Right lung (tissue), 5 donors: ENCODE data around the gene ATXN1. TPM values are rescaled to one million over a fixed set of nuclear protein-coding genes. Genes with fewer than 3 reads are reported as not detected.
"Not testable (repeated sequence)": the region's sequence is repeated elsewhere in the genome, so short reads cannot be mapped to it uniquely, and the experiment has no call there.

Source experiments
- DNase-seq, 2 donors: peaks; one replicate each; pipeline ENCODE4 v3.0.0-alpha.2; 2013
- polyA plus RNA-seq, 5 donors: library from polyadenylated mRNA; unstranded; fragments of 120-200 nt; gene quantifications; one replicate each; pipeline versions ENCODE4 v1.2.1 to v1.2.3, GENCODE V29; 2013; ENCODE audit warnings: inconsistent platforms in 1 of 5, low replicate concordance in 1 of 5; ENCODE audit not compliant: insufficient read length in 5 of 5, insufficient read depth in 1 of 5

The ATXN1 gene
- polyA plus RNA-seq, 5 donors: 17.6 to 28.3 (median 25.1) TPM

DNA sequence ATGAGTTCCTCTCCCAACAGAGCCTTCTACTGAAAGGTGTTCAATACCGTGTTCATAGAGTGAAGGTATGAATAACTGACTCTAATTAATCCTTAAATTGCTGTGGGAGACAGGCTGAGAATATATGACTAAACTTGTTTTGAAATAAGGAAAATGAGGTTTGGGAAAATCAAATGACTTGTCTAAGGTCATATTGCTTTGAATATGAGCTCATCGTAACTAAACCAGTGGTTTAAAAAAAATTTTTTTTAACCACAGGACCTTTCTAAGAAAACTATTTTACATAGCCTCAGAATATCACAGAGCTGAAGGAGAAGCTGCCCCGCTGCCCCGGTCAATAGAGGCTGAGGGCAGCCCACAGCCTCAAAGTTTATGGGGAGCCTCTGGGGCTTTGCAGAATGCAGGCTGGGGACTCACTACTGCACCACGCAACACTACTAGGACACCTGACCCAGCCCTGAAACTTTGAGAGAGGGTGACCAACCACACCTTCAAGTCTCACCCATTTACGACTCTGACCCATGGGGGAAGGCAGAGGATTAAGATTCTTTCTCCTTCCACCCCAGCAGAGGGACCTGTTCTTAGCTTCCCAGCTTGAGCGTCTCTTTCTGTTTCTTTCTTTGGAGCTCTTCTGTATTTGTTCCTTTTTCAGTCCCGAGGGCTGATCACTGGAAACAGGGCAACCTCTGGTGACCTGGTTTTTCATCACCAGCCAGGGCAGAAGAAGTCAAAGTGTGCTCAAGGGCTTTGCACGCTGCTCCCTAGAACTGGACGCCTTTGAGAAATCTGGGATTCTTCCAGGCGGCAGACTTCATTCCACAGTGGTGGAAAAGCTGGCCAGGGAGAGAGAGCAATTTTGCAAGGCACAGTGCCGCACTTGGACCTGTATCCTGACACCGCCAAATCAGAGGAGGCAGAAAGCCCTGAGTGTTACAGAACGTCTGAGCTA is 220.2 kb downstream of the ATXN1 start:
- DNase-seq: no peak

DNA sequence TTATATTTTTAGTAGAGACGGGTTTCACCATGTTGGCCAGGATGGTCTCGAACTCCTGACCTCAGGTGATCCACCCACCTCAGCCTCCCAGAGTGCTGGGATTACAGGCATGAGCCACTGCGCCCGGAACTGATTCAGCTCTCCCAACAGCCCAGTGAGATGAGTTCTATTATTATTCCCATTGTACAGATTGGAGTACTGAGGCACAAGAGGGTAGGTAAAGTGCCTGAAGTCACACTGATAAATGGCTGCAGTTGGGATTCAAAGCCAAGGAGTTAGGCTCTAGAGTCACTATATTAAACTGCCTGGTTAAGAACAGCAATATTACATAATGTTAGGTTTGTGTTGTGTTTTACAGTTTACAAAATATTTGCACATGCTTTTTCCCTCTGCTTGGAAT is 220.9 kb downstream of the ATXN1 start:
- DNase-seq: not testable (repeated sequence)

DNA sequence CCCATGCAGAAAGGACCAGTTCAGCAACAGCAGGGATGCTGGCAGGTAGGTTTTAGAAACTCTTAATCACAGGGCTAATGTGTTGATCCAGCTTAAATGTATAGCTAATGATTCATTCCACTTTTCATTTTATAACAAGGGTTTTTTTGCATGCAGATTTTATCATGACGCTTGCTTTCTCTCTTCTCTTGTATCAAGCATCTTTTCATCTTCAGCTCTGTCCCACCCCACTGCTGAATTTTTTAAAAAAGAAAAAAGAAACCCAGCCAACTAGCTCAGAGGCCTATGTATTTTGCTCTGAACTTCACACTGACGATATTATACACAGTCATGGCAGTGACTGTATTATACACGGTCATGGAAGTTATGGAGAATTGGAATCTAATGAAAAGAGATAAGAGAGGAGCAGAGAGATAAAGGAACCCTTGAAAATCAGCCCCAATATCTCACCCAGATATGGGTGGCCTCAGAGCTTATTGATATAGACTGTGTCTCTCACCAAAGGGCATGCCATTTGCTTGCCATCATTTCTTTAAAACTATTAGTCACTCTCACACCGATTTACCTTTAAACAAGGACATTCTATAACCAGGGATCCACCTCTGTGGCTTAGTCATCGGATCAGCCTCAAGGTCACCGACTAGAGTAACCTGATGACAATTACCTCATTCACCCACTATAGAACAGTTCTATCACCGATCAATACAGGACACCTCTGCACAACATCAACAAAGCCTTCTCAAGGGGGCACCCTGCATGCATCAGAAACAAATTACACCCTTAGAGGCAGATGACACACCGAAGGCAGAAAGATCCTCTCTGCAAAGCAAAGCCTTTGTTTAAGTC is 222.0 kb downstream of the ATXN1 start:
- DNase-seq: no peak

DNA sequence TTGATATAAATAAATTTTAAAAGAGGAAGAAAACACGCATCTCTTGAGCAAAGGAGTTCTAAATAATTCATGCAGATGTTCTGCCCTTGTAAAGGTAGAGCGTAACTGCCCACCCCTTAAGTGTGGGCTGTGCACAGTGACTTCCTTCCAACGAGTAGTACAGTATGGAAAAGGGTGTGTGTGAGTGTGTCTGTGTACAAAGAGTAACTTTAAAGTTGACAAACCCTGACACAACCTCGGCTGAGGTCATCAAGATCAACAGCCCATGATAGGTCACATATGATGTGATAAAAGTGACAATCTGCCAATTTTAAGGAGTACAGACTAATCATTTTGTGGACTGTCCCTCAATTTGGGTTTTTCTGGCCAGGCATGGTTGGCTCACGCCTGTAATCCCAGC is 225.7 kb downstream of the ATXN1 start:
- DNase-seq: no peak

DNA sequence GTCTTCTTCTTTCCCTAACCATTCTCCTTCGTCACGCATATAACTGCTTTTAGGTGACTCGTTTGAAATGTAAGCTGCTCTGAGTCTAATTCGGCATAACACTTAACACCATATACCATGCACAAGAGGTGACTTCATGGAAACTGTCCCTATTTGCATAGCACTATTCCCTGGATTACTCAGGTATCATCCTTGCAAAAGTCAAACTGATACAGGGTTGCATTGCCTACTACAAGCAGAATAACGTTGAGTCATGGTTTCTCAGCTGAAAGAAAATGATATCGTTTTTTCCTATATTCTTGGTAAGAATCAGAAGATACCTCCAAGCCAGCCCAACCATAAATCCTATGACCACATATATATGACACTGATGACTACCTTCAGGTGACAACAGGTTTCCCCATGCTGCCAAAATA is 227.5 kb downstream of the ATXN1 start:
- DNase-seq: no peak

DNA sequence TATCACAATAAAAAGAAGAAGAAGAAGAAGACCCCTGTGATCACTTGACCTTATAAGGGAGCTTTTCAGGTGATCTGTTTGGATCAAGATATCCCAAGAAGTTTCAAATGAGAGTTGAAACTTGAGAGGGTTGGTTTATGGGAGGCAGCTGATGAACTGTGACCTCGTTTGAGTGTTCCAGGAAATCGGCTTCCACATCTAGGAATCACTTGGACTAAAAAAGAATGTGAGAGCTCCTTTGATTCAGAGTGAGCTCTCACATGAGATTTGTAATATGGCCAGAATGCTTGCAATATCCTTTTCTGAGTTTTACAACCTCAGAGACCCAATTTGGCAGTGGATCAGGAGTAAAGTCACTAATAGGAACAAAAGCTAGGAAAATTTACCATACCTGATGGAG is 228.1 kb downstream of the ATXN1 start:
- DNase-seq: no peak

DNA sequence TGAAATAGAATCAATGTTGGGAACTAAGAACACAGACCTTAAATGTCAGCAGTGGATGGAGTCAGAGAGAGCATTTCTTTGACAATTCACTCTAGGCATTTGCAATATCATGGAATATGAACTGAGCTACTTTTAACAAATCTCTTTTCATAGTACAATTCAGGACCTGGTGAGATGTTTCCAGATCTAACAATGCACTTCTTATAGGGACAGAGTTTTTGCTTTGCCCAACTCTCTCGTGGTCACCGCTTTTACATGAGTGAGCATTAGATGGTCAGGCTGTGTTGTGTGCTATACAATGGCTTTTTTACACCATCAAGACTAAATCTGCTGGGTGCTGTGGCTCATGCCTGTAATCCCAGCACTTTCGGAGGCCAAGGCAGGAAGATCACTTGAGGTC is 233.6 kb downstream of the ATXN1 start:
- DNase-seq: no peak

DNA sequence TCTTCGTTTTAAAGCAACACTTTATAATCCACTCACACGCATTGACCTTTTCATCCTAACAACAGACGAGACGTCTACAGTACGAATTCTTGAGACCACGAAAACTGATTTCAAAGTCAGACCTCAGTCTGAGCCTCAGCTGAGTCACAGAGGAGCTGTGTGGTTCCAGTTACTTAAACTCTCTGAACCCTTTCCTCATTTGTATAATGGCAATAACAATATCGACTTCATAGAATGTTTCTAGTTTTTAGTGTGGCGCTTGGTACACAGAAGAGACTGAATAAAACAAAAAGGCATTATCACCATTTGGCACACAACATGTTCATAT is 236.9 kb downstream of the ATXN1 start:
- DNase-seq: no peak

DNA sequence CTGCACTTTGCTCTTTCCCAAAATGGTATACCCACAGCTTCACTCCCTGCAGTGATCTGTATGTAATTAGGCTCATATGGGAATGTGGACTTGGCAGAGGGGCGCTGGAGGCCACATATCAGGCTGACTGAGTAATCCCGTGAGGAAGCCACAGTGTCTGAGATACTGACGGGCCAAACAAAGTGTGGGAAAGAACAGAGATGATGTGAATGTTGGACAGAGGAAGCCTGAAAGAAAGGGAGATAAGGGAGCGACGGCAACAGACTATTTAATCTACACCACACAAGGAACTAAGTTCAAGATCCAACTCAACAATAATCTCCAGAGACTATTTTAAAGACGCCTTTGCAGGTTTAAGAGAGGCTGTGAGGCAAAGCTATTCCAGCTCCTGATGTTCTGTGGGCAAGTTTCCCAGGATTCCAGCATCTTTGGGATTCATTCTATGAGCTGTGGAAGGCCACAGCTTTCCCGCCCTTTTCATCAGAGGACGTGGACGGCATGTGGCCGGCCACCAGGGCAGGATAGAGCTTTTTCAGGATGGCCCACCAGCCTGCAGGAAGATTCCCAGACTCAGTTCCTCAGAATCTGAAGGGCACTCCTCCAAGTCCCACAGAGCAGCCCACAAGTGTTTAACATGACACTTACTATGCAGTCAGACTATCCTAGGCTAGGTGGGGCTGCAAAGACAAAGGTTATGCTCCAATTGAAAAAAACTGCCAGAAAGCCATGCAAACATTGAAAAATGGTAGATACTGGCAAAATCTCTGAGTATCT is 237.5 kb downstream of the ATXN1 start:
- no peak for DNase-seq

DNA sequence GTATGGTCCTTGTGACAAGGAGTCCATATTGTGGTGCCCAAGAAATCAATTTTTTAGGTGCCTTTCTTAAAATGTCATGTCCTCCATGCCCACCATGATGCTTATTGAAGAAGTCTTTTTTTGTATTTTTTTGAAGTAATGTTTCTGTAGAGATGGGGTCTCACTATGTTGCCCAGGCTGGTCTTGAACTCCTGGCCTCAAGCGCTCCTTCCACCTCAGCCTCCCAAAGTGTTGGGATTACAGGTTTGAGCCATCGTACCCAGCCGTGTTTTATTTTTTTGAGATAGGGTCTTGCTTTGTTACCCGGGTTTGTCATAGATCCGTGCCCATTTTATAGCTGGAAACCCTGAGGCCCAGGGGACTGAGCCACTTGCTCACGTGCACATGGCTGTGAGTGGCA is 238.3 kb downstream of the ATXN1 start:
- no peak for DNase-seq

DNA sequence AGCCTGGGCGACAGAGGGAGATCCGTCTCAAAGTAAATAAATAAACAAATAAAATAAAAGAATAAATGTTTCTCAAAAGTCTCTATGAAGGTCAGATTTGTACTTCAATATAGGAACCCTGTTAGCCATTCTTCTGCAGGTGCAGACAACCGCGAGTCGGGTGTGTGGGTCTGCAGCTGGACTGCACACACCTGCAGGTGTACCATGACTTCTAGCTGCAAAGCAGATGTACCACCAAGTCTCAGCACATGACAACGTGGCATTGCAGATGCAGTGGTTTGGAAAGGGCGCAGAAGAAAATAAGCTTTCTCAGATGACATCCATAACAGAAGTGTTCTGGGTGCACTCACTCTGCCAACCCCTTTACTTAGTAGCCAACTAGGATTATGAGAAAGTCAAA is 239.7 kb downstream of the ATXN1 start:
- DNase-seq: no peak

DNA sequence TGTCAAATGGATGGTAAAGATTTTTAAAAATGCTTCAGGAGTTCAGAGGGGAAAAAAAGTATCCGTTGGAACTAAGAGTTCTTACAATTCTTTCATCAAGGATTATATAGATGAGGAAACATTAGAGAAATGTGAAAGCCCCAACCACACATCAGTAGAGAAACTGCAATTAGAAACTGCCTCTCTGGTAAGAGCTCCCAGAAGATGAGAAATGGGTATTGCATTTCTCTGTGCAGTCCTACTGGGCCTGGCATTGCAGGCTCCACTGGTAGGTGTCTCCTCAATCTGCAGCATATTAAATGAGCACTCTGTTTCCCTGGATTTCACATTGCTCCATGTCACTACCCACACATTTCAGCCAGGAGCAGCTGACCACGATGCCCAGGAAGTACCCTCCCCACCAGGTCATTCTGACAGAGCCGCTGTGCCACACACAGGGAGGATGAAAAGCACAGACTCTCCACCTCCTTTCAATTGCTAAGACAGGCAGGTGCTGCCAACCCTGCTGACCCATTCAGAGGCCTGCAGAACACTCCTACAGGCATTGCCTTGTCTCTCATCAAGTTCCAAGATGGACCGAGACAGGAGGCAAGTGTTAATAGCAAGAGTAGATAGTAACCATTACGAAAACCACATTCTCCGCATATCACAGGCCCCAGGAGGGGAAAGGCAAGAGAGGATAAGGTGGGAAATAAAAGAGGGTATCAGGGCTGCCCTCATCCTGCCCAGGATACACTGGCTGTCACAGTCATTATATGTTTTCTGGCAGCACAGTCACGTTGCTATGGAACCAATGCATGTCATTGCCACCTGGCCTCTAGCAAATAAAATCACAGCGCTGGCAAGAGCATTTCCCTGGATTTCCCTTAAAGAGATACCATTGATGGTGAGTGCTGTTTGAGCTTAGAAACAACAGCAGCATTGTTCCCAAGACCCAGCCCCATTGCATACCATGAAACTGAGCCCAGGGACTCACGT is 241.7 kb downstream of the ATXN1 start:
- DNase-seq: no peak

DNA sequence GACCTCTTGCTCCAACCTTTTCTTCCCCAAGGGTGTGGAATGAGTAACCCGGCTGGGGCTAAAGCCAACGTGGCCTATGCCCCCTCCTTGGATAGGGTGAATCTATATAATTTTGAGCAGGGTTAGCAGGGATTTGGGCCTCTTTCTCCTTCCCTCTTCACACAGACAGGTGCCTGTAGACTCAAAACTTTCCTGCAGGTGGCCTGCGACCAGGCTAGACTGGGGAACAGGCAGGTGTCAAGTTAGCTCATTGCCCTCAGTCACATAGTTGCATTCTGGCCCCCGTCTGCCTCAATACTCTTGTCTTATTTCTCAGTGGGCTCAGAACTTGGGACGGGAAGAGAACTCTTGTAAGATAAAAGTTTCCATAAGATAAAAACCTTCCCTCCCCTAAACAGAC is 243.0 kb downstream of the ATXN1 start:
- DNase-seq: no peak

DNA sequence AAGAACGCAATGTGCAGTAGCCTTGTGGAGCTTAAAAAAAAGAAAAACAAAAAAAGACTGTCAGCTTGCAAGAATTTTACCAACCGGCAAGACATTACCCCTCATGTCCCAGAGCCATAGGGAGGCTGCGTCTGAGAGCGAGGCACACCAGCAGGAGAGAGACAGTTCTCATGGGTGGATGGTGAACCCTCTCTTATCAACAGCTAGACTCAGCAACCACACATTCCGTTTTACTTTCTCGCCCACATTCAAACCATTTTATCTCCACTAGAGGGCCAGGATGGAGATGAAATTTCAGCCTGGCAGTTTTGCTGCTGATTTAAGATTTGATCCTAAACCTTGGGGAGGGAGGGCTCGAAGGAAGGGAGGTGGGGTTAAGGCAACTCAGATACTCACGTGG is 247.0 kb downstream of the ATXN1 start:
- no peak for DNase-seq

DNA sequence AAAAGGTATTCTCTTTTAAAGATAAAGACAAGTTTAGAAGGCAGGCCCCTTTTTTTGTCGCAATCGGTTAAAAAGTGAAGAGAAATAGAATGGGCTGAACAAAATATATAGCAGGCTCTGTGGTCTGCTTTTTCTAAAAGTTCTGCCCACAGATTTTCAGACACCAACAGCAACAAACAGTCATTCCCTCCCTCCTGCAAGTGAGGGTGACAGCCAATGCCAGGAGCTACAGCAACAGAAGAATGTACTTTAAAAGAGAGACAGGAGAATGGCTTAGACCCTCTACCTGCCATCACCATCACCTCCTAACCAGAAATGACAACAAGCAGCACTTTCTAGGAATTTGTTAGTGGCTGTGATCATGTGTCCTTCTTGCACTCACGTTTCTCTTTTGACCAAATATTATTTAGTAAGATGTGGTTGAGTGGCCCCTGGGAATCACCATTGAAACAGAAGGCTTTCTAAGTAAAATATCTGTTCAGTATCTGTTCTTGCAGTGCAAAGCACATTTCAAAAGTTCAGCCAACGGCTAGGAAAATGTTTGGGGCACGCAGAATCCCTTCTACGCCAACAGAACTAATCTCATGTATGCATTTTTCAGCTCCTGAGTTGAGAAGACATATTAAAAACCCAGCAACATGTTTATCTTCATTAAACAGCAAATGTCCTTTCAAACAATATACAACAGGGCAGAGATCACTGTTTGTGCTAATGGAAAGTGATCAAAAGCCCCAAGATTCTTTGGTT is 248.5 kb downstream of the ATXN1 start:
- DNase-seq: no peak

DNA sequence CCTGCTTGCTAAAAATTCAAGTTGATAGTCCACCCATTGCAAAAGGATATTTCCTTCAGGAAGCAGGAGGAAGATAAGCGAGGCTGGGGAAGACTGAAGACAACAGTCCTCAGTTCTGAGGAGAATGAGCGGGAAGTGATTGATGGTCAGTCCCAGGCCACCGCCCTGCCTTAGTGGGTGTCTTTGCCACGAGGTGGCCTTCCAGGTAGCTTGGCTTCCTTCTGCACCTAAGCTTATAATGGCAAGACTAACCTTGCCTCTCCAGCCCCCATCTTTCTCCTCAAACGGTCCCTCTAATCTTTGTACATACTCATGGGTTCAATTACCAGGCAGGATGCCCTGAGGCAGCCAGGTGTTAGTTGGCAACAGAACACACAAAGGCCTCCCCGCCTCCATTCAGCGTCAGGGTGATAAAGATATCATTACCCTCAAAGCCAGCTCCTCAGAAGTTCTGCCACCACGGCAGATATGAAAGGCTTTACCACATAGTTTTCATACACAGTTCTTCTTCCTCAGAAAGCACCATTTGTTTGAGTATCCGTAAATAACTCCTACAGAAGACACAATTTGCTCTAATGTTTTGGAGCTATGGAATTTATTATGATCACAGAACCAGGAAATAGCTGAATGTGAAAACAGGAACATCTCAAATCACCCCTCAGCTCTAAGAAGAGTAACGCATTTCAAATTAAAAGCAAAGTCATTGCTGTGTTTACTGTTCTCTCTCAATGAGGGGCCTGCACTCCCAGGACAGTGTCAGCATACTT is 249.4 kb downstream of the ATXN1 start:
- no peak for DNase-seq

DNA sequence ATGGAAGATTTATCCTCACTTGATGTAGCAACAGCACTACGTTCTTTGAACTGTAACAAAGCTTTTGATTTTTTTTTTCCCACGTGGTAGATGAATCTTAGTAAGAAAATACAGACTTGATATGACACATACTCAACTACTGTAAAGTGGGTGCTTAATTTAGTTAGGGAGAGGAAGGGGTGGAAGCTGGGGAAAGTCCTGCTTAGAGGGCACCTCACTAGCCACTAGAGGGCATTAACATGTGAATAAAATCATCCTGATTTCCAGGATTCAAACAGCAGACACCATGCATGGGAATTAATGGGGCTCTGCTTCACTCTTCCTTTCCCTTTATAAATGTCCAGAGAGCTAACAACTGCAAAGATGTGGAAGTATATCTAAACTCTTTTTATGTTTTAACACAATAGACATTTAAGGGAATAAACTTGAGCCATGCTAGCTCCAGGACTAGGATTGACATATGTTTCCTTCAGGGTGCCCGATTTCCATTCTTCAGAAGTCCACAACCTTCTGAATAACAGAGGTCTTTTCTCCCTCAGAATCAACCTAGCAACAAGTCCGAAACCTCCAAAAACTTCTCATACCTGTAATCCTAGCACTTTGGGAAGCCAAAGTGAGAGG is 250.1 kb downstream of the ATXN1 start:
- DNase-seq: no peak

DNA sequence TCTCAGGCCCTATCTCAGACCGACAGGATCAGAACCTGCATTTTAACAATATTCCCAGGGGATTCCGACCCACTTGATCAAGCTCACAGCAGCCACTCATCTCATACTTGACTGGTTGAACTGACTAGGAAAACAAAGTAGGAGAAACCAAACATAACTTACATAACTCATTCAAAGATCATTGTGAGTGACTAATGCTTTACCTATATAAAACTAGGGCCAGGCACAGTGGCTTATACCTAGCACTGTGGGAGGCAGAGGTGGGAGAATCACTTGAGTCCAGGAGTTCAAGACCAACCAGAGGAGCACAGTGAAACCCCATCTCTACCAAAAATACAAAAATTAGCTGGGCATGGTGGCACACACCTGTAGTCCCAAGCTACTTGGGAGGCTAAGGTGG is 251.0 kb downstream of the ATXN1 start:
- no peak for DNase-seq

DNA sequence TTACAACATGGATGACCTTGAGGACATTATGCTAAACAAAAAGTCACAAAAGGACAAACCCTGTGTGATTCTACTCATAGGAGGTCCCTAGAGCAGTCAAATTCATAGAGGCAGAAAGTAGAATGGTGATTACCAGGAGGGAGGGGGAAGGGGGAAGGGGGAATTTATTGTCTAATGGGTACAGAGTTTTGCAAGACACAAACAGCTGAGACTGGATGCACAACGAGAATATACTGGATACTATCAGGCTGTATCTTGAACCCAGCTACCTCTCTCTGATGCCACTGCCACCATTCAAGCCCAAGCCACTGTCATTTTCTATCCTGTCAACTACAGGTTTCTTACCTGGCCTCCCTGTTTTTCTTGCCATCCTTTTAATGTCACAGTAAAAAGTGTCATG is 252.3 kb downstream of the ATXN1 start:
- DNase-seq: no peak
